Measurements from ENCODE around the gene MARCKSL1.
"Not testable (repeated sequence)": the region's sequence is repeated elsewhere in the genome, so short reads cannot be mapped to it uniquely, and the experiment has no call there.

The MARCKSL1 gene, protein sequence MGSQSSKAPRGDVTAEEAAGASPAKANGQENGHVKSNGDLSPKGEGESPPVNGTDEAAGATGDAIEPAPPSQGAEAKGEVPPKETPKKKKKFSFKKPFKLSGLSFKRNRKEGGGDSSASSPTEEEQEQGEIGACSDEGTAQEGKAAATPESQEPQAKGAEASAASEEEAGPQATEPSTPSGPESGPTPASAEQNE

DNA sequence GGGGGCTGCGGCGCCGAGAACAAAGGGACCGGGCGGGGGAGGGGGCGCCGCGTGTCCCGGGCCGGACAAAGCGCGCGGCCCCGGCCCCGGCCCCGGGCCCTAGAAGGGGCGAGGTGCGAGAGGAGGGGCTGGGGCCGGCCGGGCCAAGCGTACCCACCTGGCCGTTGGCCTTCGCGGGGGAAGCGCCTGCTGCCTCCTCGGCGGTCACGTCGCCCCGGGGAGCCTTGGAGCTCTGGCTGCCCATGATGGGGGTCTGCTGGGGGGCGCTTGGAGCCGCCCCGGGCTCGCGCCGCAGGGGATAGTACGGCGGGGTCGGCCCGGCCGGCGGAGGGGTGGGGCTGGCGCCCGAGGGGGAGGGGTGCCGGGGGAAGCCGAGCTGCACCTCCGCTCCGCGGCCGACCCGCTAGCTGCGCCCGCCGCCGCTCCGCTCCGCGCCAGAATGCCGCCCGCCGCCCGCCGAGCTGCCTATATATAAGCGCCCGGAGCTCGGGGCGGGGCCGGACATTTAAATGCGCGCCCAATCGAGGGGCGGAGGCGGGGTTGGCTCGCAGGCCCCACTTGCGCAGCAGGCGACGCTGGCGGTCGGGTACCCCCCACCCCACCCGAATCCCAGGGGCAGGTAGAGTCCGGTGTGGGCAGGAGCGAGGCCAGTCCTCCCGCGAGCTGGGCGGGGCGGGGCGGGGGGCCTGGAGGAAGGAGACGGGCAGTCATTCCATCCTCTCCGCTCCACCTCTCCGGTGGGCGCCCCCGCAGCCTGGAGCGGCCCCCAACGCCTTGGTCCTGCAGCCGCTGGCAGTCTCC is at the start of gene MARCKSL1:
TSS of gene MARCKSL1 (minus strand) at position 444 of the 801 bp plus-strand sequence. CDS start at position 244, 200 bp downstream.
- DNase-seq (ENCODE audit: low read depth): peak; percentile 78

DNA sequence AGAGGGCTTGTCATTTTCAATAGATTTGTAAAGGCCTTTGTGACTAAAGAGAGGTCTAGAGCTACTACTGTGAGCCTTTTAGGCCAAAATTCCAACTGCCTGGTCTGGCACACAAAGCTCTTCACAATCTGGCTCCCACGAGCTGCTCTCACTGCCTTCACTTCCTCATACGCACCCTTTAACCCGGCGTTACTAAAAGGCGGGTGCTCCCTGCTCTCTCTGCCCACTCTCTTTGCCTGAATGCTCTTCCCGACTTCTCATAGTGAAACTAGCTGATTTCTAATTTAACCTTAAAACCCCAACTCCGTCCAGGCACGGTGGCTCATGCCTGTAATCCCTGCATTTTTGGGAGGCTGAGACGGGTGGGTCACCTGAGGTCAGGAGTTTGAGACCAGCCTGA is 44.0 kb upstream of the MARCKSL1 start:
- no peak for DNase-seq (ENCODE audit: low read depth)

DNA sequence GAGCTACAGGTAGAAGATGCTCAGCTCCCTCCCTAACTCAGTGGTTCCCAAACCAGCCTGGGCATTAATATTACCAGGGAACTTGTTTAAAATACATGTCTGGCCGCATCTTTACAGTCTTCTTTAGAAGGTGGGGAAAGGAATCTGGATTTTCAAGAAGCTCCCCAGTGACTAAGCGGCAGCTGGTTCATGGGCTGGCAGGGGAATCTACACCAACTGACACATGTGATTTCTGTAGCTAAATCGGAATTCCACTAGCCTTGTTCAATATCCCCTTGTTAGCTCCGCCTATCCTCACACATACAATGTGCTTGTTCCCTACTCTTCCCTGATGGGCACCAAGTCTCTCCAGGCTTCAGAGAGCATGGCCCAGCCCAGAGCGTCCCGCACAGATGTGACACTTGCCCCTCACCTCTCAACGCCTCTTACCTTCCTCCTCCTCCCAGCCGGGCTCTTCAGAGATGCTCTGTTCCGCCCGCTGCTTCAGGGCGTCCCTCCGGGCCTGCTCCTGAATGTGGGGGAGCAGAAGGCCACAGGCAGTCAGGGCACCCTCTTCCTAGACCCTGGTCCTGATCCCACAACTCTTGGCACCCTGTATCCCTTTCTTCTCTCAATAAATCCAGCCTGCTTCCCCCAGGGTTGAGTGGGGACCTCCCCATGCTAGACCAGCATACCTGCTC is 41.6 kb upstream of the MARCKSL1 start:
- DNase-seq (ENCODE audit: low read depth): no peak

GRCh38 chr1:32376199-32376598 is 40.2 kb upstream of the MARCKSL1 start:
- DNase-seq (ENCODE audit: low read depth): no peak

DNA sequence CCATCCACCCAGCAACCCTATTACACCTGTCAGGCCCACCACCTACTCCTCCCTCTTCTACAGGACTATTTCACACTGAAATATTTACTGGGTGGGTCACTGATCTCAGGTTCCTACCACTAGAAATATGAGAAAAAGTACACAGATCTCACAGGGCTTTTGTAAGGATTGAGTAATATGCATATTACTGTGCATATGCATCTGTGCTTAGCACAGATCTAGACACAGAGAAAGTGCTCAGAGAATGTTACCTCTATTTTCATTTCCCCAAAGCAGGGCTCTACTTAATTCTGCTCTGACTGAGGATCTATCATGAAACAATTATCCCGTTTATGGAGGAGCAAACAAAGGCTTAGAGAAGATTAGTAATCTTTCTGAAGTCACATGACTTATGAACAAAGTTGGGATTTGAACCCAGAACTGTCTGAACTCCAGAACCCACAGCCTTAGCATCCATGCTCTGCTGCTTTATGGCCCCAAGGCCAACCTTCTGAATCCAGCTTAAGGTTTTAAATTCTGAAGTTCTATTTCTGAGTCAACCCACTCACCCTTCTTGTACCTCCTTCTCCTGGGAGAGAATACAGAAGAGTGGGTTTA is 38.1 kb upstream of the MARCKSL1 start:
- no peak for DNase-seq (ENCODE audit: low read depth)

- DNase-seq (ENCODE audit: low read depth): peak; percentile 22
Measured at GRCh38 chr1:32372149-32372756, 36.2 kb upstream of the MARCKSL1 start.

- no peak for DNase-seq (ENCODE audit: low read depth)
Measured at GRCh38 chr1:32367912-32368635, 32.0 kb upstream of the MARCKSL1 start.

GRCh38 chr1:32365445-32365844 is 29.4 kb upstream of the MARCKSL1 start:
- DNase-seq (ENCODE audit: low read depth): no peak

- DNase-seq (ENCODE audit: low read depth): no peak
Measured at GRCh38 chr1:32364836-32365235, 28.8 kb upstream of the MARCKSL1 start.

DNA sequence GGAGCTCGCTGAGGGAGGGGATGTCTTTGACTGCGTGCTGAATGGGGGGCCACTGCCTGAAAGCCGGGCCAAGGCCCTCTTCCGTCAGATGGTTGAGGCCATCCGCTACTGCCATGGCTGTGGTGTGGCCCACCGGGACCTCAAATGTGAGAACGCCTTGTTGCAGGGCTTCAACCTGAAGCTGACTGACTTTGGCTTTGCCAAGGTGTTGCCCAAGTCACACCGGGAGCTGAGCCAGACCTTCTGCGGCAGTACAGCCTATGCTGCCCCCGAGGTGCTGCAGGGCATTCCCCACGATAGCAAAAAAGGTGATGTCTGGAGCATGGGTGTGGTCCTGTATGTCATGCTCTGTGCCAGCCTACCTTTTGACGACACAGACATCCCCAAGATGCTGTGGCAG is 27.7 kb upstream of the MARCKSL1 start:
- DNase-seq (ENCODE audit: low read depth): no peak

DNA sequence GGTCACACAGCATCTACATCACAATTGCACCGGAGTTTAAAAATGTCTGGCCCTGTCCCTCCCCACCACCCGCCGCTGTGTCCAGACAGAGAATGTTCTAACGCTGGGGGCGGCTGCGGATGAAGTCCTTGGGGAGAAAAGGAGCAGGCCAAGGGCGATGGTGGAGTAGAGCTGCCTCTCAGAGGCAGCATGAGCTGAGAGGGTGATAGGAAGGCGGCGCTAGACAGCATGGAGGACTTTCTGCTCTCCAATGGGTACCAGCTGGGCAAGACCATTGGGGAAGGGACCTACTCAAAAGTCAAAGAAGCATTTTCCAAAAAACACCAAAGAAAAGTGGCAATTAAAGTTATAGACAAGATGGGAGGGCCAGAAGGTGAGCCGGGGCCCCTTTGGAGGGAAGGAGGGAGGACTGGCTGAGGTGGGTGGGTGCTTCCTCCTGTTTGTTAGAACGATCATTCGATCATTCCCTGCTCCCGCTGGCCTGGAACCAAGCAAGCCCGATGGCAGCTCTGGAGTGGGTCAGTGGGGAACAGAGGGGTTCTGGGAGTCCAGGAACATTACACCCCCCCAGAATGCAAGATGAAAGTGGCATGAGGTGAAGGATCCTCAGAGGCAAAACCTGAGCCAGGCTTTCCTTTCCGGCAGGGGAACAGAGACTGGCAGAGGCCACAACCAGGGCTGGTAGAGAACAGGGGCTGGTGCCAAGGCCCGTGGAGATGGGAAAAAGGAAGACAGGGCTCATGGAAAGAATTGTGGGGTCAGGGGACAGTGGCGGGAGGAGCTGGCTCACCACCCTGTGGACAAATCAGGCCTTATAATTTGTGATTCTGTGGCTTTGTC is 26.7 kb upstream of the MARCKSL1 start, which contains the start of the genes FAM229A and TSSK3:
TSS of gene FAM229A (minus strand) at position 12 of the 840 bp plus-strand sequence. CDS start 394 bp downstream, outside the sequence.
TSS of gene TSSK3 (plus strand) at position 66 of the 840 bp plus-strand sequence. CDS start at position 229, 163 bp downstream.
- DNase-seq (ENCODE audit: low read depth): no peak

- no peak for DNase-seq (ENCODE audit: low read depth)
Measured at GRCh38 chr1:32361674-32362473, 25.8 kb upstream of the MARCKSL1 start.

DNA sequence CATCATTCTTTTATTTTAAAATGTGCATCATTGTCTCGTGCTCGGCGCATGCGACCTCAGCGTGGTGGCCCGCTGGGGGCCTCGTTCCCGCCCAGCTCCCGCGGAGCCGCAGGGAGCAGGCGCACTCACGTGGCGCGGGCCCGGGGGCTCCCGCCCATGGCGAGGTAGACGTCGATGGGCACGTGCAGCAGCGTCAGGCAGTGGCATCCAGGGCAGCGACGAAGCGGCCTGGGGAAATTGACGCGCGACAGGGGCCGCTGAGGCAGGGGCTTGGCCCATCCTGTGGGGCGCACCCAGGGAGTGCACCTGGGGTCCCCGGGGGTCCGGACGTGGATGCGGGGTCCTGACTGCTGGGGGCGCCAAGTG is 25.3 kb upstream of the MARCKSL1 start:
- DNase-seq (ENCODE audit: low read depth): no peak

DNA sequence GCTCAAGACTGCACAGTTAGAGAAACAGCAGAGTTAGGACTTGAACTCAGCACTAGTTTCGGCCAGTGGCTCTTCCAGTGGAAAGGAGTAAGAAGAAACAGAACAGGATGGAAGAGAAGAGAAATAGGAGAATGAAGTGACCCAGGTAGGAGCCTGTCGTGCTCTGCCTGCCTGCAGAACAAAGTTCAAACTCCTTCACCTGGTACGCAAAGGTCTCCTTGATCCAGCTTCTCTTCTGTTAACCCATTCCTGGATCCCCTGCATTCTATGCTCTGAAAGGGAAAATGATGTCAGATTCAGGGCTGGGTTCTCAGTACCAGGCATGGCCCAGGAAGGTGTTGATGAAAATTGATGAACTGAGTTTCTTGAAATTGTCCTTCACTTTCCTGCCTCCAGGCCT is 22.4 kb upstream of the MARCKSL1 start:
- DNase-seq (ENCODE audit: low read depth): no peak

GRCh38 chr1:32357614-32358013 is 21.6 kb upstream of the MARCKSL1 start:
- no peak for DNase-seq (ENCODE audit: low read depth)

GRCh38 chr1:32356478-32356877 is 20.4 kb upstream of the MARCKSL1 start:
- DNase-seq (ENCODE audit: low read depth): no peak

- not testable (repeated sequence) for DNase-seq (ENCODE audit: low read depth)
Measured at GRCh38 chr1:32355778-32356177, 19.7 kb upstream of the MARCKSL1 start.

DNA sequence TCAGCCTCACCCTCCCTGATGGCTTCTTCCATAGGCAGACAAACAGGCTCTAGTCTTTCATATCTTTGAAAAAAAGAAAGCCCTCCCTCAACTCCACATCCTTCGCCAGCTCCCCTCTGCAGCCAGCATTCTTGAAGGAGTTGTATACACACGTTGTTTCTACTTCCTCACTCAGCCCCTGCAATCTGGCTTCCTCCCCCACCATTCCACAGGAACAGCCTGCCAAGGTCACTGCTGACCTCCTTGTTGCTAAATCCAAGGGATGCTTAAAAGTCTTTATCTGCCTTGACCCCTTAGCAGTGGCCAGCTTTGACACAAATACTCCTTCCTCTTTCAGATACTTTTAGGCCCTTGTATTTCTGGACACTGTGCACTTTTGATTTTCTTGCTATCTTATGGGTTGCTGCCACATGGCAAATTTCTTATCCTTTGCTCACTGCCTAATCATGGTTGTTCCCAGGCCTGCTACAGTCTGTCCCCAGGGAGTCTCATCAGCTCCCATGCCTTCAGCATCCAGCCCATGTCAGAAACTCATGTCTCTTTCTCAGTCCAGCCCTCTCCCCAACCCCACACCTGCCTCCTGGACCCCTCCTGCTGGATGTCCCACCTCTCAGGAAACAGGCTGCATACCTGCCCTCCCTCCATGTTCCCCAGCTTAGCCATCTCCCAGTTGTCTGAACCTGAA is 18.0 kb upstream of the MARCKSL1 start:
- DNase-seq (ENCODE audit: low read depth): no peak

- DNase-seq (ENCODE audit: low read depth): no peak
Measured at GRCh38 chr1:32353431-32353830, 17.4 kb upstream of the MARCKSL1 start.
